ENCODE data around the gene DHODH. TPM values are rescaled to one million over a fixed set of nuclear protein-coding genes. Genes with fewer than 3 reads are reported as not detected.

The DHODH gene
- total and polyA plus RNA-seq, 2 of the 13 experiments (the other 11 are each of a cell fraction or from before 2014, with no cell fraction given) = 10.7 to 16.4 TPM

- TF ChIP-seq, protein P1, sequence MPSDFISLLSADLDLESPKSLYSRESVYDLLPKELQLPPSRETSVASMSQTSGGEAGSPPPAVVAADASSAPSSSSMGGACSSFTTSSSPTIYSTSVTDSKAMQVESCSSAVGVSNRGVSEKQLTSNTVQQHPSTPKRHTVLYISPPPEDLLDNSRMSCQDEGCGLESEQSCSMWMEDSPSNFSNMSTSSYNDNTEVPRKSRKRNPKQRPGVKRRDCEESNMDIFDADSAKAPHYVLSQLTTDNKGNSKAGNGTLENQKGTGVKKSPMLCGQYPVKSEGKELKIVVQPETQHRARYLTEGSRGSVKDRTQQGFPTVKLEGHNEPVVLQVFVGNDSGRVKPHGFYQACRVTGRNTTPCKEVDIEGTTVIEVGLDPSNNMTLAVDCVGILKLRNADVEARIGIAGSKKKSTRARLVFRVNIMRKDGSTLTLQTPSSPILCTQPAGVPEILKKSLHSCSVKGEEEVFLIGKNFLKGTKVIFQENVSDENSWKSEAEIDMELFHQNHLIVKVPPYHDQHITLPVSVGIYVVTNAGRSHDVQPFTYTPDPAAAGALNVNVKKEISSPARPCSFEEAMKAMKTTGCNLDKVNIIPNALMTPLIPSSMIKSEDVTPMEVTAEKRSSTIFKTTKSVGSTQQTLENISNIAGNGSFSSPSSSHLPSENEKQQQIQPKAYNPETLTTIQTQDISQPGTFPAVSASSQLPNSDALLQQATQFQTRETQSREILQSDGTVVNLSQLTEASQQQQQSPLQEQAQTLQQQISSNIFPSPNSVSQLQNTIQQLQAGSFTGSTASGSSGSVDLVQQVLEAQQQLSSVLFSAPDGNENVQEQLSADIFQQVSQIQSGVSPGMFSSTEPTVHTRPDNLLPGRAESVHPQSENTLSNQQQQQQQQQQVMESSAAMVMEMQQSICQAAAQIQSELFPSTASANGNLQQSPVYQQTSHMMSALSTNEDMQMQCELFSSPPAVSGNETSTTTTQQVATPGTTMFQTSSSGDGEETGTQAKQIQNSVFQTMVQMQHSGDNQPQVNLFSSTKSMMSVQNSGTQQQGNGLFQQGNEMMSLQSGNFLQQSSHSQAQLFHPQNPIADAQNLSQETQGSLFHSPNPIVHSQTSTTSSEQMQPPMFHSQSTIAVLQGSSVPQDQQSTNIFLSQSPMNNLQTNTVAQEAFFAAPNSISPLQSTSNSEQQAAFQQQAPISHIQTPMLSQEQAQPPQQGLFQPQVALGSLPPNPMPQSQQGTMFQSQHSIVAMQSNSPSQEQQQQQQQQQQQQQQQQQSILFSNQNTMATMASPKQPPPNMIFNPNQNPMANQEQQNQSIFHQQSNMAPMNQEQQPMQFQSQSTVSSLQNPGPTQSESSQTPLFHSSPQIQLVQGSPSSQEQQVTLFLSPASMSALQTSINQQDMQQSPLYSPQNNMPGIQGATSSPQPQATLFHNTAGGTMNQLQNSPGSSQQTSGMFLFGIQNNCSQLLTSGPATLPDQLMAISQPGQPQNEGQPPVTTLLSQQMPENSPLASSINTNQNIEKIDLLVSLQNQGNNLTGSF (CRISPR knock-in tag; IDR thresholded peaks at IDR 0.05) = no peak
- TF ChIP-seq AGO2 (optimal IDR thresholded peaks at IDR 0.05; ENCODE audit: low read depth, low read length) (no peak), BCL6 (CRISPR knock-in tag; IDR thresholded peaks at IDR 0.05) (0 out of 2 replicates have a peak, but pooled peaks have one; percentile 15), HDAC1 (CRISPR knock-in tag; IDR thresholded peaks at IDR 0.05) (no peak), NFKBIZ (CRISPR knock-in tag; IDR thresholded peaks at IDR 0.05) (no peak), ZMAT3 (CRISPR knock-in tag; conservative IDR thresholded peaks at IDR 0.05) (no peak), REPIN1 (CRISPR knock-in tag; IDR thresholded peaks at IDR 0.05; ENCODE audit: borderline replicate concordance, low read depth) (peak; percentile 72), MED1 (CRISPR knock-in tag; IDR thresholded peaks at IDR 0.05) (0 out of 2 replicates have a peak, but pooled peaks have one; percentile 31), MBD4 (IDR thresholded peaks at IDR 0.05; ENCODE audit: borderline replicate concordance, low read length) (no peak), EP300 (IDR thresholded peaks at IDR 0.05; ENCODE audit: low read depth in 2 of 2, low read length in 2 of 2) (no peak), EP300 (CRISPR knock-in tag; IDR thresholded peaks at IDR 0.05; ENCODE audit: borderline replicate concordance) (no peak), HNF1B (CRISPR knock-in tag; IDR thresholded peaks at IDR 0.05) (0 out of 2 replicates have a peak, but pooled peaks have one; percentile 53), ZZZ3 (CRISPR knock-in tag; IDR thresholded peaks at IDR 0.05; ENCODE audit: borderline replicate concordance) (no peak), MIER2 (CRISPR knock-in tag; IDR thresholded peaks at IDR 0.05) (0 out of 2 replicates have a peak, but pooled peaks have one; percentile 18), ZKSCAN8 (CRISPR knock-in tag; IDR thresholded peaks at IDR 0.05; ENCODE audit: borderline replicate concordance) (no peak), ZNF556 (CRISPR knock-in tag; IDR thresholded peaks at IDR 0.05; ENCODE audit: borderline replicate concordance) (0 out of 2 replicates have a peak, but pooled peaks have one; percentile 19), ZNF256 (CRISPR knock-in tag; conservative IDR thresholded peaks at IDR 0.05) (no peak), SP4 (CRISPR knock-in tag; IDR thresholded peaks at IDR 0.05) (no peak), SUZ12 (IDR thresholded peaks at IDR 0.05; ENCODE audit: low read depth, low read length) (no peak), ZNF451 (CRISPR knock-in tag; IDR thresholded peaks at IDR 0.05) (no peak), KLF11 (CRISPR knock-in tag; IDR thresholded peaks at IDR 0.05) (no peak)
- TF ChIP-seq, protein P2, sequence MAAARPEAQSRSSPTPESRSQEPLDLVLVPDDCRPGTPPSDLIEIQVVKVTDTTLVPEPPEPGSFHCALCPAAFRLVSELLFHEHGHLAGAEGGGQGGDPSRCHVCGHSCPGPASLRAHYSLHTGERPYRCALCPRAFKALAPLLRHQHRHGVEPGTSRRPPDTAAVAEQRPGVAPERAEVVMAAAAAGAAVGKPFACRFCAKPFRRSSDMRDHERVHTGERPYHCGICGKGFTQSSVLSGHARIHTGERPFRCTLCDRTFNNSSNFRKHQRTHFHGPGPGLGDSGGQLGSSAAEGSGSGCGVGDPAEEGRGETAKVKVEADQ (CRISPR knock-in tag; IDR thresholded peaks at IDR 0.05; ENCODE audit: borderline replicate concordance) = no peak
These were observed 47.2 kb upstream of the DHODH start (continued) for GRCh38 chr16:71961066-71962039.
